ENCODE data around the gene FAM114A2.
"Not testable (repeated sequence)": the region's sequence is repeated elsewhere in the genome, so short reads cannot be mapped to it uniquely, and the experiment has no call there.

FAM114A2 gene

GRCh38 chr5:154038707-154039457, at the start of gene FAM114A2, which contains the start of gene MFAP3:
TSS of gene FAM114A2 (minus strand) at chr5:154038910. CDS start at chr5:154034953, 3,957 bp downstream.
TSS of gene MFAP3 (plus strand) at chr5:154038967. CDS start at chr5:154049723, 10,756 bp downstream.
- DNase-seq (ENCODE audit: low read depth) = peak; percentile 53

DNA sequence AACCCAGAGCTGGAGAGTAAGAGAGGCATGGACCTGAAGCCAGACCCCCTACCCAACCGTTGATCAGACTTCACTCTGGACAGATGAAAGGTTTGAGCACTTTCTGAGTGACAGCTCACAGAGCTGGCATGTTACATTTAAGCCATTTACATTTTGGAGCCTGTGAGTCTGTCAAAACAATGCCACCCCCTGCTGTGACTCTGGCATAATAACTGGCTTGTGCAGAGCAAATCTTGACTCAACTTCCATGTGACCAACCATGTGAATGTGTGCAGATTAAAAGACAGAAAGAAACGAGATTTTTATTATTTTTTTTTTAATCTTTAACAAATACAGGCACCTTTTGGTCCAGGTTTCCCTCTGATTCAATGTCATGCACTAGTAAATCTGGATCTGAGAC, 48.5 kb upstream of the FAM114A2 start:
- DNase-seq (ENCODE audit: low read depth) = peak; percentile 46

DNA sequence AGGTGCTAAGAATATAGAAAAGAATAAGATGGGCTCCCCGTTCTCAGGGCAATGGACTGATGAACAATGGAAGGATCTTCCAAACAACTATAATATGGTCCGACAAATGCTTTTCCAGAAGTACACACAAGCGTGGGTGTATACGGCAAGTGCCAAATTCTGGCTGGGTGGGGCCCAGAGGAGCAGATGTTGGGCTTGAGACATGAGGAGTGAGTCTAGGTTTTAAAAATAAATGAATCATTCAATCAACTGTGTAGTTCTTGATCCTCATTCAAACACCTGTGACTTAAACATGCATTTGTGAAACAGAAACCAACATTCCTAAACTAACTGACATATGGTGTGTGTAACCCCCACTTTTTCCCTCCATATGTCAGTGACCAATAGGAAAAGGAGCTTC, 47.9 kb upstream of the FAM114A2 start:
- no peak for DNase-seq (ENCODE audit: low read depth)

DNA sequence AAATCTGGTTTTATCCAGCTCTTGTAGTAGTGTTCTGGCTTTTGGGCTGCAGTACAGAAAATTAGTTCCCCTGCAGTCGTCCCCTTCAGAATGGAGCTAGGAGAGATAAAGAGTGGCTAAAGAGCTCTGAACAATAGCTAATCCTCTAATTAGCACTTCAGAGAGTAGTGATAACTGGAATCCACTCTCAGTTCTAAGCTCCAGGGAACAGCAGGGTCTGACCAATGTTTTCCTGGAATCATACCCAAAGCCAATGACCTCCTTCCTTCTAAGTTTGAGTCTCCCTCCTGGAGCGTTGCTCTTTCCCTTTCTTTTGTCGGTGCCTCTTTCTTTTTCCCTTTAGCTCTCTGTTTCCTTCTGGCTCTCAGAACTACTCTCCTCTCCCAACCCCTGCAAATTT, 47.4 kb upstream of the FAM114A2 start:
- no peak for DNase-seq (ENCODE audit: low read depth)

DNA sequence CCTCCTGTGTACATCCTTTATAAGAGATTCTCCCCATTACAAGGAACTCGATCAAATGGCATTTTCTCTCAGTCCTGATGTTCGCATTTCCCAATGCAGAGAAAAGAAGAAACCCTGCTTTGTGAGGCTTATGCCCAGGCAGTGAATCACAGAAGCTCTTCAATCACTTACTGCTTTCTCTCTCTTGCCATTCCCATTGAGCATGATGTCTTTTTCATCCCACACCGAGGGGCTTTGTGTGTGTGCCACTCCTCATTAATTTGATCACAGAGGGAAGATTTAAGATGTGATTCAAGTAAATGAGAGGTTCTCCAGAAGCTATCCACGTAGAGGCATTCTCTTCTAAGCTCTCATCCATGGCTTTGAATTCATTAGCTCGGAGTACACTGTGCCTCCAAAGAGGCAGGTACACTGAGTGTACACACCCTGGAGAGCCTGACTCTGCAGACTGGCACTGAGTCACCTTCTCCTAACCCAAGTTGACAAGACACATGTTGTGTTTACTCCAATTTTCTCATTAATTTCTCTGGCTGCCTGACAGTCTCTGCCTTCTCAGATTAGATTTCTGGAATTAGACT, 45.4 kb upstream of the FAM114A2 start:
- DNase-seq (ENCODE audit: low read depth) = no peak

GRCh38 chr5:154081246-154081645, 42.5 kb upstream of the FAM114A2 start:
- DNase-seq (ENCODE audit: low read depth) = no peak

DNA sequence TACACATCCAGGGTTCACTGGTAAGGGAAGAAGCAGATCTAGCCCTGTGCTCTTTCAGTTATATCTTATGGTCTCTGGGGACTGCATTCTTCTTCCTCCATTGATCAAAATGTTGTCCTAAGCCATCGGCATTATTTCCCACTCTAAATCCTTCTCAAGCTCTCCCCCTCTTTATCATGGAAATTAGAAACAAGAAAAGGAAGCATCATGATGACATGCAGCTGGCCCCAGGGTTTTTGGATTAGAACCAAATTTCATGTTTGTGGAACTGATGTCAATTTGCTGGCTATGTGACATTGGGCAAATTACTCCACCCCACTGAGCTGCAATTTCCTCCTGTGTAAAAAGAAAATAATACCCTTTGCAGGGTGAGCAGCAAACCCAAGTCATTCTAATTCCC, 39.6 kb upstream of the FAM114A2 start:
- no peak for DNase-seq (ENCODE audit: low read depth)

DNA sequence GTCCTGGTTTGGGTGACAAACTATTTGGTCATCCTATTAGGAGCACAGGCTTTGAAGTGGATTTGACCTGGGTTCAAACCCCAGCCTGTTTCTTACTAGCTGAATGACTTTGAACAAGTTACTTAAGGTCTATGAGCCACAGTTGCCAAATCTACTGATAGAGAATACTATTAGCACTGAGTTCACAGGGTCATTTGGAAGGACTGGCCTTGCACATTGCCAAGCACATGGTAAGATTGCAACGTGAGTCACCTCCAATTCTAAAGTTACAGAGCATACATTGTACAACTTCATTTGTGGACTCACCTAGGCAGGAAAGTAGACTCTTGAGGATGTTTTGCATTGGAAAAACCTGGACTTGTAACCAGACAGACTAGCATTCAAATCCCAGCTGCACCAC, 39.0 kb upstream of the FAM114A2 start:
- no peak for DNase-seq (ENCODE audit: low read depth)

DNA sequence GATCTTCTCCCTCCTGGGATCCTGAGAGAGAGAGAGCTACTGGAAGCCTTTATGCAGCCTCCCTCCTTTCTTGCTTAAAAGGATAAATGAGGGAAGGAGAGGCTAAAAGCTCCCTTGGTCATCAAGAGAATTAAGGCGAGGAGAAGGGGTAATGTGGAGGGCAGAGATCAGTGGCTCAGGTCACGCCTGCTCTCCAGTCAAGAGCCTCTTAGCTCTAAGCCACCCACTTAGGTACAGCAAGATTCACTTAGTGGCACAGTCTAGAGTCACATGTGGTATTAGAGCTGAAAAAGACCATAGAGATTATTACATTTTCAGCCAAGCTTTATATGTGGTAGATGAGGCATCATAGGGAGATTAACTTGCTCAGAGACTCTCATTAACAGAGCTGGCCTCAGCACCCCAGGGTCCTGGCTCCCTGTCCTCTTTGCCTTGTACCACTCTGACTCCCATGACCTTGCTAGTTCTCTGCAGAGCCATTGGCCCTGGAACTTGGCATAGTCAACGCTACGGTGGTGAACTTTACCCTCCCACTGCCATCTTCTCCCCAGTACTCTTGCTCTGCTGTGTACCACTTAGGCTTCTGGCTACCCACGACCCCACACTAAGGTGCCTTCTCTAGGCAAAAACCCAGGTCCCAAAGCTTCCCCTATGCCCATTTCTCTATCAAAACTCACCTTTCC, 37.7 kb upstream of the FAM114A2 start:
- DNase-seq (ENCODE audit: low read depth) = no peak

DNA sequence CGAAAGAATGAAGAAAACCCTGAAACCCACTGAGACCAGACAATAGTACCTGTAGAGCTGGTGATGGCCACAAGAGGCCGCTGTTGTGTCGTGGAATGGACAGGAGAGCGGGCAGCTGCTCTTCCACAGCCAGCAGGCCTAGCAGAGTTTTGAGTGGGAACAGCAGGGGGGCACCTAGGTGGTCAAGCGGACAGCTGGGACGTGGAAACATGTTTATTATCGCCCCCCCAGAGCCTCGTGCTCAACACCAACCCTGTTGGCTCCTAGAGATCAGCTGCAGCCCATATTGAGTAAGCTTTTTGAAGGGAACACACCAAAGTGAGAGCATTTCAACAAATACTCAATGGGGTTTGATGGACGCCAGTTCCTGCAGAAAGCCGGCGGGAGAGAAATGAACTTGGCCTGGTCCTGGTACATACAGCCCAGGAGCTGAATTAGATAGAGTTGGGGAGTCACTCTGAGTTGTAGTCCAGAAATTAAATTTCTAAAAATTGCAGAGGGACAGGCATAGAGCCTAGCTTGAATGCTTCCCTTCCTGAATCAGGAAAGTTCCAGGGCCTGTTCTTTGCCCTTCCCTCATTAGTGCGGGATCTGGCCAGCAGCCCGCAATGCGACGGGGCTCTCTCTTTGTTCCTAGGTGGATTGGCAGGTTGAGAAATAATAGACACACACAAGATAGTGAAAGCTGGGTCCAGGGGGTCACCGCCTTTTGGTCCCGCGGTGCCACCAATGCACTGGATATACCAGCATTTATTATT, 33.9 kb upstream of the FAM114A2 start:
- peak; percentile 36 for DNase-seq (ENCODE audit: low read depth)

DNA sequence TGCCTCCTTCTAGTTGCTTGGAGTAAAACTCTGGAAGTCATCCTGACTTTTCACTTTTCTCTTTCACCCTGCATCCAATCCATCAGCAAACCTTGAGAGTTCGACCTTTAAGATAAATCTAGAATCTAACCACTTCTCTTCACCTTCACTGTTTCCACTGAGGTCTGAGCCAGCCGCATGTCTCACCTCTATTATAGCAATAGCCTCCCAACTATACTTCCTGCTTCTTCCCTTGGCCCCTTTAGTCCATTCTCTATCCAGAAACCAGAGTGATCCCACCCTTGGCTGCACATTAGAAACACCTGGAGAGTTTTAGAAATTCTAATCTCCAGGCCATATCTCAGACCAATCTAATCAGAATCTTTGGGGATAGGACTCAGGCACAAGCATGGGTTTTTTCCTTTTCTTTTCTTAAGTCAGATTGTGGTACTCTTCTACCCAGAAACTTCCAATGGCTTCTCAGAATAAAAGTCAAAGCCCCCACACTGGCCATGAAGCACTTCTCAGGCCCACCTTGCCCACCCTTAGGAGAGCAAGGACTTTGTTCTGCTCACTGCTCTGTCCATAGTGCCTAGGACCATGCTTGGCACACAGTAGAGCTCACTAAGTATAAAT, 33.2 kb upstream of the FAM114A2 start:
- DNase-seq (ENCODE audit: low read depth) = no peak

DNA sequence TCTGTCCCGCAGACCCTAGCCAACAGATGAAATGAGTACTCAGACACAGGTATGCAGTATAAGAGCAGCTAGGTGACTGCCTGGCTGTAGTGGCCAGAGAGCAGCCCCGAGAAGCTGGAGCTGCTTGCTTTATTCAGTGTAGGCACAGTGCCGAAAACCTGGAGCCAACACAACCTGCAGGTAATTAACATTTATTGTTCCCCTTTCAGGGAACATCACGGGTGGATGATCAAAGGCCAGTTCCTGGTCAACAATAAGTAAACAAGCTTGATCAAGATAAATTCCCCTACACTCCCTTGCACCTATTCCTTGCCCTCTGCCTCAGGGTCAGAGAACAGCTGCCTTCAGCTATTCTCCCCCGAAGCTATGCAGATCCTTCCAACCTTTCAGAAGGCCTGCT, 31.1 kb upstream of the FAM114A2 start:
- not testable (repeated sequence) for DNase-seq (ENCODE audit: low read depth)

DNA sequence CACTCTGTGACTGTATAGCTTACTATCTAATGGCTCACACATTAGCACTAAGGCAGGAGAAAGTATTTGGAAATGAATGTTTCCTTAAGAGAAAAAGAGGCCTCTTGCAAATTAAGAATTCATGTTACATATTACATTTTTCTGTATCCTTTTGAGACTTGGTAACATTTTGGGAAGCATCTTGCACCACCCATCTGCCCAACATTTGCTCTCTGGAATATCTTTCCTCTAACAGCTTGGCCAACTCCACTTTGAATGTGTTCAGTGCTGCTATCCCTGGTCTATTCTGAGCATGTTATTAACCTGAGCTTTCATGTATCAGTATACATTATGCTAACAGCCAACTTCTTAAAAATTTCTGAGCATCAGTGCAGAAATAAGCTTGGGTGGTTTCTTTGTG, 27.3 kb upstream of the FAM114A2 start:
- no peak for DNase-seq (ENCODE audit: low read depth)

DNA sequence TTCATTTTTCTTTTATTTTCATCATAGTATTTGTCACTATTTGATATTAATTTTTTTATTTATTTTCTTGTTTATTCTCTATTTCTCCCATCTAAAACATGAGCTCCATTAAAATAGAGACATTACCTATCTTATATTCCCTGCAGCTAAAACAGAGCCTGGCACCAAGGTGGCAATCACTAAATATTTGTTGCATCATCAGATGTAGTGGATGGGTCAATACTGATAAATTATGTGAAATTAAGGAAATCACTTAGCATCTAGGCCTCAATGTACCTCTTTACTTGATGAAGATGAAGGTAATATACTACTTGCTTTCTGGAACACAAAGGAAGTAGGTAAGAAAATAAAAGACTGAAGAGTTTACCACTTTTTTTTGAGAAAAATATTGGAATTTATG, 24.7 kb upstream of the FAM114A2 start:
- DNase-seq (ENCODE audit: low read depth) = no peak

- DNase-seq (ENCODE audit: low read depth) = no peak
Observed at GRCh38 chr5:154060606-154061005, 21.9 kb upstream of the FAM114A2 start.

DNA sequence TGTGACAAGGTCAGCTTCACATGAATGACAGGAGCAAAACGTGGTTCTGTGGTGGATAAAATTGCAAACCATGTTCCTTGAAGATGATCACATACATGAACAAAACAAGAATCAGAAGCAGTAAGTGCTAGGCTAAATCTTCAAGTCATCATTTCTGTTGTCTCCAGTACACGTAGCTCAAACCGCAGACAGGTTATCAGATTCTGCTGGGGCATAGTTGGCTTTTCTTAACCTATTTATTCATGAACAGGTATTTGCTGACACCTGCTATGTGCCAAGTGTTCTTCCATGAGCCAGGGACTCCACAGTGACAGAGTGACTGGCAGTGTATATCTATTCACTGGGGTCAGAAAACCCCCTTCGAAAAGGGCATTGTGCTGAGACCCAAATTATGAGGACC, 20.9 kb upstream of the FAM114A2 start:
- no peak for DNase-seq (ENCODE audit: low read depth)

- no peak for DNase-seq (ENCODE audit: low read depth)
Observed at GRCh38 chr5:154059039-154059430, 20.3 kb upstream of the FAM114A2 start.

GRCh38 chr5:154058055-154059038, 19.6 kb upstream of the FAM114A2 start:
- DNase-seq (ENCODE audit: low read depth) = no peak

GRCh38 chr5:154055201-154055600, 16.5 kb upstream of the FAM114A2 start:
- no peak for DNase-seq (ENCODE audit: low read depth)

DNA sequence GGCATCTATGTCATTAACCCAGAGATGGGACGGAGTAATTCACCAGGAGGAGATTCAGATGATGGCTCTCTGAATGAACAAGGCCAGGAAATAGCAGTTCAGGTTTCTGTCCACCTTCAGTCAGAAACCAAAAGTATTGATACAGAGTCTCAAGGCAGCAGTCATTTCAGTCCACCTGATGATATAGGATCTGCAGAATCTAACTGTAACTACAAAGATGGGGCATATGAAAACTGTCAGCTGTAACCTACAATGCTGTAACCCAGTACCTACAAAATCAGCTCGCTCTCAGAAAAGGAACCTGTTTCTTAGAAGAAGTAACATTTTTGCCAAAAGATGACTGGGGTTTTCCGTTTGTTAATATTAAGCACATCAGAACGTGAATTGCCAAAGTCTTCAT, 14.8 kb upstream of the FAM114A2 start:
- no peak for DNase-seq (ENCODE audit: low read depth)

- DNase-seq (ENCODE audit: low read depth) = no peak
Observed at GRCh38 chr5:154049636-154050035, 10.9 kb upstream of the FAM114A2 start.

Measured in GM04504 (cell line).